ENCODE data around the gene ERCC1.

GRCh38 chr19:45468159-45468651 lies 44.5 kb upstream of the ERCC1 start:
- TF ChIP-seq CTCF (IDR thresholded peaks at IDR 0.05) = no peak
- TF ChIP-seq POLR2A (IDR thresholded peaks at IDR 0.05) = no peak

Data from vagina (tissue), 2 donors.